Caco-2 (cell line): ENCODE measurements around the gene NRN1L. TPM values are rescaled to one million over a fixed set of nuclear protein-coding genes. Genes with fewer than 3 reads are reported as not detected.
A peak's percentile ranks its signal among the peaks of the same experiment; 100 is the strongest.
"Not testable (repeated sequence)": the region's sequence is repeated elsewhere in the genome, so short reads cannot be mapped to it uniquely, and the experiment has no call there.

Experiments used
- BruUV-seq: library from RNA; stranded (reverse); fragments of 400-500 nt; replicated peaks from 2 replicates; lab custom pipeline; 2021; lab: Mats Ljungman, UMichigan
- CTCF ChIA-PET: fragments of 300-600 bp; sonication (Branson Sonifier 250); formaldehyde crosslinking; loops from one replicate; lab custom pipeline; 2022; ENCODE audit warnings: antibody characterized with exemption; lab: Charles Lee
- POLR2A ChIA-PET: fragments of 300-600 bp; sonication (Branson Sonifier 250); formaldehyde crosslinking; loops from one replicate; lab custom pipeline; 2022; ENCODE audit warnings: antibody characterized with exemption; lab: Charles Lee
- DNase-seq, 2 experiments: peaks; one replicate each; pipeline versions ENCODE4 v3.0.0 to v3.0.0-alpha.2; 2020 to 2022
- H3K27me3 ChIP-seq: replicated peaks from 2 replicates; pipeline ENCODE4 v1.6.0; 2011; ENCODE audit warnings: low read length; ENCODE audit not compliant: control insufficient read depth, insufficient read depth
- H3K36me3 ChIP-seq: 2 replicates; pipeline ENCODE4 v1.5.1; 2011; ENCODE audit warnings: low read length; ENCODE audit not compliant: control insufficient read depth, insufficient read depth
- H3K4me1 ChIP-seq: fragments of 250-450 bp; sonication (Bioruptor Pico); 2 replicates; pipeline ENCODE4 v1.5.1; 2020; ENCODE audit warnings: mild to moderate bottlenecking
- H3K4me3 ChIP-seq: 2 replicates; pipeline ENCODE4 v1.5.1; 2011; ENCODE audit warnings: low read depth, mild to moderate bottlenecking, control low read depth, low read length
- H3K9me3 ChIP-seq: fragments of 250-450 bp; sonication (Bioruptor Pico); 2 replicates; pipeline ENCODE4 v1.5.1; 2020; ENCODE audit warnings: mild to moderate bottlenecking, moderate library complexity
- H3K27ac Mint-ChIP-seq: one replicate; pipeline ENCODE4 v1.8.0; 2022; ENCODE audit warnings: mixed read lengths; ENCODE audit not compliant: unreplicated experiment
- H3K27me3 Mint-ChIP-seq: one replicate; pipeline ENCODE4 v1.8.0; 2022; ENCODE audit warnings: mixed read lengths; ENCODE audit not compliant: insufficient read depth, unreplicated experiment
- H3K36me3 Mint-ChIP-seq: one replicate; pipeline ENCODE4 v1.8.0; 2022; ENCODE audit warnings: mild to moderate bottlenecking, mixed read lengths; ENCODE audit not compliant: insufficient read depth, unreplicated experiment
- H3K4me1 Mint-ChIP-seq: one replicate; pipeline ENCODE4 v1.8.0; 2022; ENCODE audit warnings: low read depth, mixed read lengths; ENCODE audit not compliant: unreplicated experiment
- H3K4me3 Mint-ChIP-seq: one replicate; pipeline ENCODE4 v1.8.0; 2022; ENCODE audit warnings: mild to moderate bottlenecking, moderate library complexity, mixed read lengths; ENCODE audit not compliant: unreplicated experiment
- H3K9me3 Mint-ChIP-seq: one replicate; pipeline ENCODE4 v1.8.0; 2022; ENCODE audit warnings: mixed read lengths; ENCODE audit not compliant: unreplicated experiment
- intact Hi-C: fragments of 100-400 bp; cut with micrococcal nuclease; formaldehyde crosslinking; loops from one replicate; pipeline ENCODE4 v1.10.0; 2022; ENCODE audit not compliant: unreplicated experiment
- total RNA-seq: library from RNA; stranded (reverse); gene quantifications from 2 replicates; pipeline ENCODE4 v1.2.3, GENCODE V29; 2022
- TF ChIP-seq, protein P1 (sequence below), 2 experiments: fragments of 200-600 bp in 1 of 2; IDR thresholded peaks; 1 replicate in 1 of 2; 2 replicates in 1 of 2; pipeline versions ENCODE4 v1.5.1 to v1.8.0; 2011 to 2022; ENCODE audit warnings: antibody characterized with exemption in 1 of 2, control low read depth in 1 of 2, inconsistent platforms in 1 of 2, low read depth in 1 of 2, low read length in 1 of 2, mild to moderate bottlenecking in 1 of 2, moderate library complexity in 1 of 2; ENCODE audit not compliant: insufficient read depth in 1 of 2, severe bottlenecking in 1 of 2, unreplicated experiment in 1 of 2

Gene NRN1L
- total RNA-seq, 1 experiment from 2014 or later = 0.93 TPM

DNA sequence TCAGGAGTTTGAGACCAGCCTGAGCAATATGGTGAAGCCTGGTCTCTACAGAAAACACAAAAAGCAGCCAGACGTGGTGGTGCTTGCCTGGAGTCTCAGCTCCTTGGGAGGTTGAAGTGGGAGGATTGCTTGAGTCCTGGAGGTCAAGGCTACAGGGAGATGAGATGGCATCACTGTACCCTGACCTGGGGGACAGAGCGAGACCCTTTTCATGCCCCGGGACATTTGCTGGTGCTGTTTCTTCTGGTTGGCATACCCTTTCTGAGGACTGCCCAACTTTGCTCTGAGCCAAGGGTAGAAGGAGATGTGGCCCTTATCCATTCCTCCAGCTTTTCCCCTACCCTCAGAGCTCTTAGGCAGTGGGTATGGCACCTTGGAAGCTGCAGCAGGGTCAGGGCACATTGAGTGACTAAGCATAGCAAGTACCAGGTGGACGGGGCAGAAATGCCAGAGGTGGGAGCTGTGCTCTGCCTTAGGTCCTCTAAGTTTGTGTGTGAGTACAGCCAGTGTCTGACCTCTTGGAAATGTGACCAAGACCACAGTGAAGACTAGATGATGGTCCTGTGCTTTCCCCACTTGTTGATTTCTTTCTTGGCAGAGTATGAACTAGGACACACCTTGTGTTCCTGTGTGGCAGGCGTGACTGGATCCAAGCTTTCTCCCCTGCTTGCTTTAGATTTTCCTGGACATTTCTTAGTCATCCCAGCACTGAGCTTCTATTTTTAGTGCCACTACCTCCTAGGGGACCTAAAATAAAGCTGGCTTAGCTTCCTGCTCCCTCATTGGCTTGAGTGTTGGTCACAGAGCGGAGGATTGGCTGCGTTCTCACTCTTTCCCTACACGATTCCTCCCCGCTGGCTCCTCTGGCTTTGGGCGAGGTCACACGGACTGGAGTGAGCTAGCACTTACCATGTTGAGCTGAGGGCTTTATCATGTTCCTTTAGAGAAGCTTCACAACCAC lies 21.8 kb upstream of the NRN1L start:
- BruUV-seq = no TSS peak
- peaks cover 94% of the 10 kb centered on the region for H3K36me3 Mint-ChIP-seq
- CTCF ChIA-PET = interaction anchor here (1.0 to 1.2 kb wide), 4 partner anchors 17 to 342 kb away, joined by 4 to 9 read pairs (median 4); no protein-coding TSS in a partner anchor

DNA sequence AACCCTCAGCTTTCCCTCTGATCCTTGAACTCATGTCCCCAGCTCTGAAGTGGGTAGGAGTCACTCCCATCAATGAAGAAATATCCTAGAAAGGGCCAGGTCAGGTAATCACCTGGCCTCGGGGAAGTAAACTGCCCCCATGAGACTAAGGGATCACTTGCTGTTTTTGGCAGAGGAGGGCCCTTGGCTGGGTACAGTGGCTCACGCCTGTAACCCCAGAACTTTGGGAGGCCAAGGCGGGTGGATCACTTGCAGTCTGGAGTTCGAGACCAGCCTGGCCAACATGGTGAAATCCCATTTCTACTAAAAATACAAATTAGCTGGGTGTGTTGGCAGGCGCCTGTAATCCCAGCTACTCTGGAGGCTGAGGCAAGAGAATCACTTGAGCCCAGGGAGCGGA lies 20.6 kb upstream of the NRN1L start:
- not testable (repeated sequence) for H3K4me1 ChIP-seq, H3K27me3 Mint-ChIP-seq, H3K27ac Mint-ChIP-seq, H3K9me3 ChIP-seq, H3K9me3 Mint-ChIP-seq, H3K36me3 ChIP-seq, H3K4me3 ChIP-seq, DNase-seq, BruUV-seq, H3K27me3 ChIP-seq, H3K4me3 Mint-ChIP-seq, H3K4me1 Mint-ChIP-seq
- intact Hi-C loops = loop anchor here (2.0 kb wide), 1 partner anchor 17 kb away; the partner anchor contains the start of genes CENPT and NUTF2
- ChIA-PET CTCF (interaction anchor here (1.0 to 1.3 kb wide), 3 partner anchors 18 to 343 kb away, joined by 4 to 9 read pairs (median 5); no protein-coding TSS in a partner anchor), POLR2A (interaction anchor here (0.8 kb wide), 1 partner anchor 18 kb away, joined by 4 read pairs; the partner anchor contains the start of gene NUTF2)
- H3K36me3 Mint-ChIP-seq = peaks cover 92% of the 10 kb centered on the region

More for the DNA sequence above, 21.8 kb upstream of the NRN1L start:
- H3K4me3 Mint-ChIP-seq = no peak overlapping the region
- H3K9me3 Mint-ChIP-seq = no peaks in the 10 kb centered on the region
- intact Hi-C loops = no loop called here
- peak overlapping the region; percentile 8 for H3K27ac Mint-ChIP-seq
- Histone ChIP-seq H3K4me3 (no peak overlapping the region), H3K27me3 (no peaks in the 10 kb centered on the region), H3K9me3 (no peaks in the 10 kb centered on the region), H3K4me1 (peaks cover 5% of the 10 kb centered on the region), H3K36me3 (peaks cover 4% of the 10 kb centered on the region; the same call in 1 of the 2 replicates)
- TF ChIP-seq, protein P1, sequence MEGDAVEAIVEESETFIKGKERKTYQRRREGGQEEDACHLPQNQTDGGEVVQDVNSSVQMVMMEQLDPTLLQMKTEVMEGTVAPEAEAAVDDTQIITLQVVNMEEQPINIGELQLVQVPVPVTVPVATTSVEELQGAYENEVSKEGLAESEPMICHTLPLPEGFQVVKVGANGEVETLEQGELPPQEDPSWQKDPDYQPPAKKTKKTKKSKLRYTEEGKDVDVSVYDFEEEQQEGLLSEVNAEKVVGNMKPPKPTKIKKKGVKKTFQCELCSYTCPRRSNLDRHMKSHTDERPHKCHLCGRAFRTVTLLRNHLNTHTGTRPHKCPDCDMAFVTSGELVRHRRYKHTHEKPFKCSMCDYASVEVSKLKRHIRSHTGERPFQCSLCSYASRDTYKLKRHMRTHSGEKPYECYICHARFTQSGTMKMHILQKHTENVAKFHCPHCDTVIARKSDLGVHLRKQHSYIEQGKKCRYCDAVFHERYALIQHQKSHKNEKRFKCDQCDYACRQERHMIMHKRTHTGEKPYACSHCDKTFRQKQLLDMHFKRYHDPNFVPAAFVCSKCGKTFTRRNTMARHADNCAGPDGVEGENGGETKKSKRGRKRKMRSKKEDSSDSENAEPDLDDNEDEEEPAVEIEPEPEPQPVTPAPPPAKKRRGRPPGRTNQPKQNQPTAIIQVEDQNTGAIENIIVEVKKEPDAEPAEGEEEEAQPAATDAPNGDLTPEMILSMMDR (IDR thresholded peaks at IDR 0.05; ENCODE audit: insufficient read depth in 1 of 2, low read depth in 1 of 2, low read length in 1 of 2, severe bottlenecking in 1 of 2, unreplicated experiment in 1 of 2) = no peak
- no peak for DNase-seq
- H3K27me3 Mint-ChIP-seq = no peaks in the 10 kb centered on the region
- peaks cover 8% of the 10 kb centered on the region for H3K4me1 Mint-ChIP-seq
- POLR2A ChIA-PET = interaction anchor here (0.8 kb wide), 1 partner anchor 17 kb away, joined by 4 read pairs; the partner anchor contains the start of gene NUTF2

DNA sequence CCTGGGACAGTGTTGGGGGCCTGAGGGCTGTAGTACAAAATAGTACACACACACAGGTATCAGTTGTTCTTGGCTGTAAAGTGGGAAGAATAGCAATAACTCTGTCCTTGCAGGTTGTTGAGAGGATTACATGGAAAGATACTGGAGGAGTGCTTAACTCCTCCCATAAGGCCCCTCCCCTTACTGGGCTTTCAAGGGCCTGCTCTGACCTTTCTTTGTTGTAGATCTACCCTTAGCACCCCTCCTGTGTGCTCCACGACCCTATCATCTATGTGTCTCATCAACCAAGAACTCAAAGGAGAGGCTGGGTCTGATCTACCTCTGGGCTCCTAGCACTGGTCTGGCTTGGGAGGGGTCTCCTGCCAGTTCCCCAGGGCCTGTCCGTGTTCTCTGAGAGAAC lies 20.1 kb upstream of the NRN1L start:
- Mint-ChIP-seq H3K9me3 (no peaks in the 10 kb centered on the region), H3K4me1 (no peaks in the 10 kb centered on the region), H3K36me3 (peaks cover 92% of the 10 kb centered on the region), H3K4me3 (no peak overlapping the region), H3K27ac (no peak overlapping the region), H3K27me3 (no peaks in the 10 kb centered on the region)
- H3K27me3 ChIP-seq = no peaks in the 10 kb centered on the region
- no peak for DNase-seq
- H3K9me3 ChIP-seq = no peaks in the 10 kb centered on the region
- H3K4me1 ChIP-seq = no peaks in the 10 kb centered on the region
- POLR2A ChIA-PET = interaction anchor here (1.6 kb wide), 1 partner anchor 19 kb away, joined by 9 read pairs; the partner anchor contains the start of gene NUTF2
- intact Hi-C loops = loop anchor here (2.0 kb wide), 1 partner anchor 18 kb away; the partner anchor contains the start of genes CENPT and NUTF2
- BruUV-seq = no TSS peak
- TF ChIP-seq, protein P1 (IDR thresholded peaks at IDR 0.05; ENCODE audit: insufficient read depth in 1 of 2, low read depth in 1 of 2, low read length in 1 of 2, severe bottlenecking in 1 of 2, unreplicated experiment in 1 of 2) = no peak
- CTCF ChIA-PET = interaction anchor here (1.1 to 1.6 kb wide), 4 partner anchors 19 to 343 kb away, joined by 5 to 12 read pairs (median 10); partner anchors contain the start of gene NUTF2
- H3K36me3 ChIP-seq = peaks cover 7% of the 10 kb centered on the region; the same call in 1 of the 2 replicates
- no peak overlapping the region for H3K4me3 ChIP-seq
